ENCODE measurements around the gene MLH3. TPM values are rescaled to one million over a fixed set of nuclear protein-coding genes. Genes with fewer than 3 reads are reported as not detected.

Gene MLH3
- total RNA-seq, 1 donor from 2014 or later: 27.7 TPM

GRCh38 chr14:75067212-75067611 lies 15.9 kb upstream of the MLH3 start:
- Mint-ChIP-seq H3K27ac (ENCODE audit: unreplicated experiment) (no peak overlapping the region), H3K4me1 (peaks cover 25% of the 10 kb centered on the region), H3K36me3 (ENCODE audit: low read depth) (no peaks in the 10 kb centered on the region), H3K4me3 (no peak overlapping the region), H3K9me3 (no peaks in the 10 kb centered on the region), H3K27me3 (ENCODE audit: low read depth) (no peaks in the 10 kb centered on the region)
- TF ChIP-seq, protein P1, sequence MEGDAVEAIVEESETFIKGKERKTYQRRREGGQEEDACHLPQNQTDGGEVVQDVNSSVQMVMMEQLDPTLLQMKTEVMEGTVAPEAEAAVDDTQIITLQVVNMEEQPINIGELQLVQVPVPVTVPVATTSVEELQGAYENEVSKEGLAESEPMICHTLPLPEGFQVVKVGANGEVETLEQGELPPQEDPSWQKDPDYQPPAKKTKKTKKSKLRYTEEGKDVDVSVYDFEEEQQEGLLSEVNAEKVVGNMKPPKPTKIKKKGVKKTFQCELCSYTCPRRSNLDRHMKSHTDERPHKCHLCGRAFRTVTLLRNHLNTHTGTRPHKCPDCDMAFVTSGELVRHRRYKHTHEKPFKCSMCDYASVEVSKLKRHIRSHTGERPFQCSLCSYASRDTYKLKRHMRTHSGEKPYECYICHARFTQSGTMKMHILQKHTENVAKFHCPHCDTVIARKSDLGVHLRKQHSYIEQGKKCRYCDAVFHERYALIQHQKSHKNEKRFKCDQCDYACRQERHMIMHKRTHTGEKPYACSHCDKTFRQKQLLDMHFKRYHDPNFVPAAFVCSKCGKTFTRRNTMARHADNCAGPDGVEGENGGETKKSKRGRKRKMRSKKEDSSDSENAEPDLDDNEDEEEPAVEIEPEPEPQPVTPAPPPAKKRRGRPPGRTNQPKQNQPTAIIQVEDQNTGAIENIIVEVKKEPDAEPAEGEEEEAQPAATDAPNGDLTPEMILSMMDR (conservative IDR thresholded peaks at IDR 0.05): no peak
- no peak for DNase-seq (ENCODE audit: low read depth, low spot score)

DNA sequence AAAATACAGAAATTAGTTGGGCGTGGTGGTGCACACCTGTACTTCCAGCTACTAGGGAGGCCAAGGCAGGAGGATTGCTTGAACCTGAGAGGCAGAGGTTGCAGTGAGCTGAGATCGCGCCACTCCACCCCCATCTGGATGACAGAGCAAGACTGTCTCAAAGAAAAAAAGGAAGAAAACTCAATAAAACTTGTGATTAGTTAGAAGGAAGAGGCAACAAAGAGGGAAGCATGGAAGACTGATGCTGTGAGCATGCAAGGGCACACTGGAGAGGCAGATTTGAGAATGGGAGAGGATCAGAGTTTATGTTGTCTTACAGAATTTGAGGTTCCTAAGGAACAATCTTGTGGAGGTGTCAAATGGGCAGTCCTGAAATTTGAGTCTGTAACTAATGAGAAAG lies 15.4 kb upstream of the MLH3 start:
- TF ChIP-seq, protein P1 (conservative IDR thresholded peaks at IDR 0.05): no peak
- Mint-ChIP-seq H3K4me3 (no peak overlapping the region), H3K36me3 (ENCODE audit: low read depth) (no peaks in the 10 kb centered on the region), H3K9me3 (no peaks in the 10 kb centered on the region), H3K4me1 (peaks cover 25% of the 10 kb centered on the region), H3K27me3 (ENCODE audit: low read depth) (no peaks in the 10 kb centered on the region), H3K27ac (ENCODE audit: unreplicated experiment) (no peak overlapping the region)
- DNase-seq (ENCODE audit: low read depth, low spot score): no peak

- Mint-ChIP-seq H3K27ac (ENCODE audit: unreplicated experiment) (no peak overlapping the region), H3K36me3 (ENCODE audit: low read depth) (peaks cover 16% of the 10 kb centered on the region), H3K9me3 (no peaks in the 10 kb centered on the region), H3K4me3 (peak overlapping the region; percentile 99), H3K4me1 (peaks cover 20% of the 10 kb centered on the region), H3K27me3 (ENCODE audit: low read depth) (no peaks in the 10 kb centered on the region)
- no peak for DNase-seq (ENCODE audit: low read depth, low spot score)
- TF ChIP-seq, protein P1 (conservative IDR thresholded peaks at IDR 0.05): no peak
Measured at GRCh38 chr14:75064205-75064567, 12.9 kb upstream of the MLH3 start.

DNA sequence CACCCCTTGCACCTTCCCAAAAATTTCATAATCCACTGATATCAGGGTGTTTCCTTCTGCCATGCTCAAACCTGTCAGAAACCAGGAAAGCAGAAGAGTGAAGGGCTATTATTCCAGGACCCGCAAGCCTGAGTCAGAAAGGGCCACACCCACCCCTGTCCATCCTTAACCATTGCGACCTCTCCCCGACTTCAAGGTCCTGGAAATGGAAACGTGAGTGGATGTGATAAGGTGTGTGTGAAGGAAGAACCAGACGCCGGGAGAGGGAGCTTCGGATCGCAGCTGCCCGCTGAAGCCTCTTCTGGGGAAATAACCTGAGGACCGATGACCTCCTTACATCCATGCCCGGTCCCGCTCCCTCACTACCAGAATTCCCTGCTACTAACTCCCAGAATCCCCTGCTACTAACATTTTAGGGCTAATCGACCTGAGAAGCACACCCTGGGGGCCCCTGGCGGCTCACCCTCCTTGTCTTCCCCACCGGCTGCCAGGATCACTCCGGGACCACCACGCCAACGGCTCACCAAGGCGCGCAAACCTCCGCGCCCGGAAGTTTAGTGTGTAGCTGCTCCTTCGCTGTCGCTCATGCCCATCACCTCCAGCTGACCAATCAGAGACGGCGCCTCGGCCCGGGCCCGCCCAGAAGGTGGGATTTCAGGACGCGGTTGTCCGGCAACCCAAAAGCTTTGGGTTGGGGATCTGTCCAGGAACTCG lies 12.4 kb upstream of the MLH3 start, which contains the start of gene ACYP1:
Gene ACYP1 (minus strand): TSS at position 534 of the 714 bp plus-strand sequence. CDS start 471 bp downstream, at position 63.
- TF ChIP-seq, protein P1 (conservative IDR thresholded peaks at IDR 0.05): no peak
- Mint-ChIP-seq H3K4me1 (peaks cover 20% of the 10 kb centered on the region), H3K36me3 (ENCODE audit: low read depth) (peaks cover 17% of the 10 kb centered on the region), H3K9me3 (no peaks in the 10 kb centered on the region), H3K27me3 (ENCODE audit: low read depth) (no peaks in the 10 kb centered on the region), H3K27ac (ENCODE audit: unreplicated experiment) (peak within 1 kb of the TSS; percentile 94), H3K4me3 (peak within 1 kb of the TSS; percentile 99)
- peak; percentile 93 for DNase-seq (ENCODE audit: low read depth, low spot score)

GRCh38 chr14:75063013-75063412 lies 11.7 kb upstream of the MLH3 start:
- H3K27ac Mint-ChIP-seq (ENCODE audit: unreplicated experiment): no peak overlapping the region
- H3K4me3 Mint-ChIP-seq: peak overlapping the region; percentile 99
- H3K9me3 Mint-ChIP-seq: no peaks in the 10 kb centered on the region
- H3K4me1 Mint-ChIP-seq: peaks cover 20% of the 10 kb centered on the region
- TF ChIP-seq, protein P1 (conservative IDR thresholded peaks at IDR 0.05): no peak
- DNase-seq (ENCODE audit: low read depth, low spot score): no peak
- H3K27me3 Mint-ChIP-seq (ENCODE audit: low read depth): no peaks in the 10 kb centered on the region
- H3K36me3 Mint-ChIP-seq (ENCODE audit: low read depth): peaks cover 21% of the 10 kb centered on the region

Data from neural crest cell (in vitro differentiated cells).